Activated CD8-positive, alpha-beta memory T cell treated with anti-CD3 and anti-CD28 coated beads, Interleukin-2, amount 10 ng/mL, durations not matched to agents 7 days and 5 days (primary cell): ENCODE measurements around the gene ZNF296. TPM values are rescaled to one million over a fixed set of nuclear protein-coding genes. Genes with fewer than 3 reads are reported as not detected.

Experiments
- ATAC-seq: fragments of 150-1000 bp; cut with Tn5 transposase; one replicate; pipeline ENCODE4 v1.10.0; 2021; ENCODE audit warnings: moderate library complexity
- CTCF ChIA-PET: fragments of 350-600 bp; sonication (Branson Sonifier 250); formaldehyde crosslinking; loops from one replicate; lab custom pipeline; 2021; ENCODE audit warnings: antibody characterized with exemption; lab: Charles Lee
- DNase-seq: peaks from one replicate; pipeline ENCODE4 v3.0.0-alpha.2; 2020
- H3K27ac Mint-ChIP-seq: one replicate; pipeline ENCODE4 v1.8.0; 2021; ENCODE audit warnings: mild to moderate bottlenecking, mixed read lengths
- H3K27me3 Mint-ChIP-seq: one replicate; pipeline ENCODE4 v1.8.0; 2021; ENCODE audit warnings: mixed read lengths
- H3K36me3 Mint-ChIP-seq: one replicate; pipeline ENCODE4 v1.8.0; 2021; ENCODE audit warnings: mild to moderate bottlenecking, mixed read lengths
- H3K4me1 Mint-ChIP-seq: one replicate; pipeline ENCODE4 v1.8.0; 2021; ENCODE audit warnings: mixed read lengths
- H3K4me3 Mint-ChIP-seq: one replicate; pipeline ENCODE4 v1.8.0; 2021; ENCODE audit warnings: mild to moderate bottlenecking, moderate library complexity, mixed read lengths
- H3K9me3 Mint-ChIP-seq: one replicate; pipeline ENCODE4 v1.8.0; 2022; ENCODE audit warnings: low read depth, mixed read lengths
- total RNA-seq, 2 experiments: library from RNA; stranded (reverse); gene quantifications; one replicate each; pipeline ENCODE4 v1.2.3, GENCODE V29; 2021

ZNF296 gene
- total RNA-seq, 2 experiments from 2014 or later = 5.3 to 9.5 TPM

GRCh38 chr19:45074744-45075300, 1.5 kb downstream of the ZNF296 start:
- H3K27ac Mint-ChIP-seq = peak overlapping the region; percentile 55
- peak overlapping the region; percentile 82 for H3K4me3 Mint-ChIP-seq
- no peak for DNase-seq

GRCh38 chr19:45071969-45072790, 4.1 kb downstream of the ZNF296 start:
- H3K27ac Mint-ChIP-seq = peak overlapping the region; percentile 38

More at GRCh38 chr19:45074744-45075300, 1.5 kb downstream of the ZNF296 start:
- no peak for ATAC-seq
- Mint-ChIP-seq H3K36me3 (peaks cover 11% of the 10 kb centered on the region), H3K4me1 (peaks cover 29% of the 10 kb centered on the region), H3K27me3 (no peaks in the 10 kb centered on the region), H3K9me3 (no peaks in the 10 kb centered on the region)
- CTCF ChIA-PET = interaction anchor here (0.7 to 1.8 kb wide), 8 partner anchors 10 to 112 kb away, joined by 3 to 5 read pairs (median 4); partner anchors contain the start of gene PPP1R37

GRCh38 chr19:45071545-45071938, 4.7 kb downstream of the ZNF296 start:
- Mint-ChIP-seq H3K27me3 (no peaks in the 10 kb centered on the region), H3K36me3 (peaks cover 19% of the 10 kb centered on the region), H3K9me3 (no peaks in the 10 kb centered on the region), H3K27ac (no peak overlapping the region), H3K4me1 (peaks cover 6% of the 10 kb centered on the region), H3K4me3 (no peak overlapping the region)
- CTCF ChIA-PET = interaction anchor here (0.6 to 1.5 kb wide), 6 partner anchors 21 to 60 kb away, joined by 3 to 5 read pairs (median 3); partner anchors contain the start of gene PPP1R37
- DNase-seq (no peak), ATAC-seq (no peak)

More at GRCh38 chr19:45071969-45072790, 4.1 kb downstream of the ZNF296 start:
- no peak for DNase-seq
- CTCF ChIA-PET = interaction anchor here (0.6 to 1.9 kb wide), 8 partner anchors 13 to 106 kb away, joined by 3 to 11 read pairs (median 3); partner anchors contain the start of genes BLOC1S3 and PPP1R37
- ATAC-seq = no peak
- Mint-ChIP-seq H3K9me3 (no peaks in the 10 kb centered on the region), H3K4me1 (peaks cover 12% of the 10 kb centered on the region), H3K27me3 (no peaks in the 10 kb centered on the region), H3K36me3 (peaks cover 19% of the 10 kb centered on the region), H3K4me3 (no peak overlapping the region)

- Mint-ChIP-seq H3K27ac (no peak overlapping the region), H3K4me1 (peaks cover 4% of the 10 kb centered on the region), H3K27me3 (no peaks in the 10 kb centered on the region), H3K9me3 (no peaks in the 10 kb centered on the region), H3K4me3 (no peak overlapping the region), H3K36me3 (peaks cover 19% of the 10 kb centered on the region)
- CTCF ChIA-PET = no interaction called here
- ATAC-seq = no peak
- DNase-seq = no peak
Observed at GRCh38 chr19:45070861-45071544, 5.3 kb downstream of the ZNF296 start.

GRCh38 chr19:45070214-45070613, 6.1 kb downstream of the ZNF296 start:
- Mint-ChIP-seq H3K9me3 (no peaks in the 10 kb centered on the region), H3K4me1 (peaks cover 4% of the 10 kb centered on the region), H3K27ac (no peak overlapping the region), H3K36me3 (peaks cover 21% of the 10 kb centered on the region), H3K4me3 (no peak overlapping the region), H3K27me3 (no peaks in the 10 kb centered on the region)
- DNase-seq = no peak
- CTCF ChIA-PET = no interaction called here
- ATAC-seq = no peak

GRCh38 chr19:45069056-45069455, 7.2 kb downstream of the ZNF296 start:
- ATAC-seq (no peak), DNase-seq (no peak)
- Mint-ChIP-seq H3K36me3 (peaks cover 24% of the 10 kb centered on the region), H3K9me3 (no peaks in the 10 kb centered on the region), H3K27ac (no peak overlapping the region), H3K4me1 (no peaks in the 10 kb centered on the region), H3K27me3 (no peaks in the 10 kb centered on the region), H3K4me3 (no peak overlapping the region)
- CTCF ChIA-PET = interaction anchor here (1.9 kb wide), 1 partner anchor 10 kb away, joined by 8 read pairs; no protein-coding TSS in a partner anchor

GRCh38 chr19:45068041-45068440, 8.2 kb downstream of the ZNF296 start:
- no peaks in the 10 kb centered on the region for H3K9me3 Mint-ChIP-seq
- no peak for DNase-seq
- ATAC-seq = no peak
- H3K36me3 Mint-ChIP-seq = peaks cover 24% of the 10 kb centered on the region
- H3K27me3 Mint-ChIP-seq = no peaks in the 10 kb centered on the region
- H3K27ac Mint-ChIP-seq = no peak overlapping the region
- H3K4me1 Mint-ChIP-seq = no peaks in the 10 kb centered on the region
- CTCF ChIA-PET = interaction anchor here (1.2 to 1.9 kb wide), 2 partner anchors 9 to 164 kb away, joined by 3 to 8 read pairs; no protein-coding TSS in a partner anchor
- no peak overlapping the region for H3K4me3 Mint-ChIP-seq

GRCh38 chr19:45066921-45067661, 9.2 kb downstream of the ZNF296 start:
- Mint-ChIP-seq H3K4me3 (no peak overlapping the region), H3K27ac (no peak overlapping the region), H3K27me3 (no peaks in the 10 kb centered on the region), H3K9me3 (no peaks in the 10 kb centered on the region), H3K4me1 (no peaks in the 10 kb centered on the region), H3K36me3 (peaks cover 25% of the 10 kb centered on the region)
- ATAC-seq = no peak
- no peak for DNase-seq
- CTCF ChIA-PET = interaction anchor here (1.2 kb wide), 2 partner anchors 51 to 163 kb away, joined by 3 read pairs; no protein-coding TSS in a partner anchor

GRCh38 chr19:45063851-45064801, 12.2 kb downstream of the ZNF296 start:
- Mint-ChIP-seq H3K4me1 (no peaks in the 10 kb centered on the region), H3K9me3 (no peaks in the 10 kb centered on the region), H3K27me3 (no peaks in the 10 kb centered on the region), H3K36me3 (peaks cover 26% of the 10 kb centered on the region), H3K27ac (no peak overlapping the region), H3K4me3 (no peak overlapping the region)
- DNase-seq (no peak), ATAC-seq (no peak)
- CTCF ChIA-PET = interaction anchor here (1.0 to 1.6 kb wide), 2 partner anchors 11 to 16 kb away, joined by 5 read pairs; partner anchors contain the start of gene GEMIN7

GRCh38 chr19:45061965-45062364, 14.3 kb downstream of the ZNF296 start:
- no peak overlapping the region for H3K4me3 Mint-ChIP-seq
- H3K27me3 Mint-ChIP-seq = no peaks in the 10 kb centered on the region
- ATAC-seq = no peak
- no peak for DNase-seq
- no peaks in the 10 kb centered on the region for H3K9me3 Mint-ChIP-seq
- CTCF ChIA-PET = interaction anchor here (0.9 to 3.0 kb wide), 4 partner anchors 13 to 82 kb away, joined by 3 to 16 read pairs (median 3); partner anchors contain the start of gene GEMIN7
- peaks cover 36% of the 10 kb centered on the region for H3K36me3 Mint-ChIP-seq
- H3K27ac Mint-ChIP-seq = no peak overlapping the region
- H3K4me1 Mint-ChIP-seq = no peaks in the 10 kb centered on the region

- no peak overlapping the region for H3K4me3 Mint-ChIP-seq
- H3K27ac Mint-ChIP-seq = peak overlapping the region; percentile 25
- DNase-seq (peak; percentile 88), ATAC-seq (peak; percentile 91)
- CTCF ChIA-PET = interaction anchor here (0.6 to 4.3 kb wide), 47 partner anchors 9 to 329 kb away, joined by 3 to 25 read pairs (median 4); partner anchors contain the start of genes CLASRP, GEMIN7, PPP1R37 and TOMM40
- no peaks in the 10 kb centered on the region for H3K4me1 Mint-ChIP-seq
- H3K36me3 Mint-ChIP-seq = peaks cover 31% of the 10 kb centered on the region
- H3K27me3 Mint-ChIP-seq = no peaks in the 10 kb centered on the region
- H3K9me3 Mint-ChIP-seq = no peaks in the 10 kb centered on the region
Observed at GRCh38 chr19:45059258-45059965, 16.9 kb downstream of the ZNF296 start.
